Panc1 (cell line): ENCODE measurements around the gene CNPY2.

Experiments used
- CTCF ChIP-seq: fragments of 450-650 bp; IDR thresholded peaks from 2 replicates; pipeline ENCODE4 v1.5.1; 2017; ENCODE audit warnings: mild to moderate bottlenecking
- REST ChIP-seq, 2 experiments: IDR thresholded peaks; 2 replicates each; pipeline ENCODE4 v1.6.1; 2011 to 2012; ENCODE audit warnings: low read depth in 2 of 2, control low read depth in 1 of 2, low read length in 1 of 2, mild to moderate bottlenecking in 1 of 2, moderate library complexity in 1 of 2; ENCODE audit not compliant: insufficient read depth in 1 of 2

GRCh38 chr12:56358836-56359532 lies 43.2 kb upstream of the CNPY2 start:
- TF ChIP-seq CTCF (no peak), REST (IDR thresholded peaks at IDR 0.05; ENCODE audit: insufficient read depth in 1 of 2, low read depth in 2 of 2, low read length in 1 of 2) (no peak)
